ENCODE results near the gene PLEKHN1.
"Not testable (repeated sequence)": the region's sequence is repeated elsewhere in the genome, so short reads cannot be mapped to it uniquely, and the experiment has no call there.

The PLEKHN1 gene

GRCh38 chr1:995665-996633 lies 29.7 kb downstream of the PLEKHN1 start:
- DNase-seq = no peak

DNA sequence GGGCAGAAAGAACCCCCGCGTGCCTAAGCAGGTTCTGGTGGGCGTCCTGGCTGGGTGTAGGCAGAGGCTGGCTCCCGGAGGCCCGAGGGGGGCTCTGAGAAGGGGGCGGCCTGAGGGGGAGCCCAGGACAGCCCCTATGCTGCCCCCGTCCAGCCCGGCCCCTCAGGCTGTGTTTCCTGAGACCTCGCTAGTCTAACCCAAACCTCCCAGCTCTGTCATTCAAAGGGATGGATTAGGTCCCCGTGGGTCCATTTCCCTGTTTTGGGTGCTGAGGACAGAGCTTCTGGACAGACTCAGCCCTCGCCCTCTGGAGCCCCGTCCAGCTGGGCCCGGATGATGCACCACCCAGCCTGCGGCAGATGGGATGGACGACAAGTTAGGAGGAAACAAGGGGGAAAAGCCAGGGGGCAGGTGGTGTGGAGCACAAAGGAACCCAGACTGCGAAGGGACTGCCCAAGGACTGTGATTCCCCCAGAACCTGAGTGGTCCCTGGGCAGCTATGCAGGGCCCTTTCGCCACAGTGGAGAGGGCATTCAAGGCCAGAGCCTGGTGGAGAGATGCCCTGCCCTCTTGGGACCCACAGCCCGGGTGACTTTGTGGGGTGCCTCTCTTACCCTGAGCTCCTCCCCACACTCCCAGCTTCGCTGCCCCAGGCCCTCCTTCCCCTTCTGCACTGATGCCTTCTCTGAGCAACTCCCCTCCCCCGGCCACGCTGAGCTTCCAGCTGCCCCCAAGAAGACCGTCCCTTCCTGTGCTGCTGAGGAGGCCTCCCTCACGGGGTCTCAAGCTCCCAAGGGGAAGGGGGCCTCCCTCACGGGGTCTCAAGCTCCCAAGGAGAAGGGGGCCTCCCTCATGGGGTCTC lies 30.8 kb downstream of the PLEKHN1 start:
- no peak for DNase-seq

GRCh38 chr1:997713-997992 lies 31.4 kb downstream of the PLEKHN1 start:
- DNase-seq = no peak

GRCh38 chr1:997993-998744 lies 31.9 kb downstream of the PLEKHN1 start:
- no peak for DNase-seq

DNA sequence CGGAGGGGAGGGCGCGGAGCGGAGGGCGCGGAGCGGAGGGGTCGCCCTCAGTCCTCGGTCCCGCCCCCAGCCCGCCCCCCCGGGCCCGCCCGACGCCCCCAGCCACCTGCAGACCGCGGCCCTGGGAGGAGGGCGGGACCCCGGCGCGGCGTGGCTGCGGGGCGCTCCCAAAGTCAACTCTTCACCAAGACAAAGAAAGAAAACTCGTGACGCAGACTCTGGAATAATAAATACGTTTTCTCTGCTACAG lies 32.4 kb downstream of the PLEKHN1 start:
- no peak for DNase-seq

DNA sequence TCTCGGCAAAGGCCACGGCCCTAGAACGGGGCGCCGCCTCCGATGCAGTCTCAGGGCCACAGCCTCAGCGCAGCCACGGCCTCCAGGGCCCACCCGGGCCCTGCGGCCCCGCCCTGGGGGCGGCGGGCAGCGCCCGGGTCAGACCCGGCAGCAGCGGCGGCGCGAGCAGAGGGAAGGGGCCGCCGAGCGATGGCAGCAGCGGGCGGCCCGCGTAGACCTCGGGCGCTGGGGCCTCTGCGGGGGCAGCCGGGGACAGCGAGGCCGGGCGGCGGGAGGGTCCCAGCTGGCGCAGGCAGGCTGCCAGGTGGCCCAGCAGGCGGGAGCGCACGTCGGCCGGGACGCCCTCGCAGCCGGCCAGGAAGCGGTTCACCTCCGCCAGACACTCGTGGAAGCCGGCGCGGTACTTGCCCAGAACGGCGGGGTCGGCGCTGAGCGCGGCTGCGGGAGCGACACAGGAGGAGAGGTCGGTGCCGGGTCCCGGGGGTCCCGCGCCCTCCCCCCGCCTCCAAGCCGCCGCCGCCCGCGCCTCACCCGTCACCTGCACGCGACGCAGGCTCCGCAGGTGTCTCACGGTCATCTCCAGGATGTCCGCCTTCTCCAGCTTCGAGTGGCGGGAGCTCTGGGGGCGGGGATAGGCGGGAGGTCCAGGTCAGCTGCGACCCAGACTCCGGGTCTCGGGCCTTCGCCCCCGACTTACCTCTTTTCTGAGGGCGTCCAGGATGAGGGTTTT lies 32.9 kb downstream of the PLEKHN1 start:
- DNase-seq = no peak

DNA sequence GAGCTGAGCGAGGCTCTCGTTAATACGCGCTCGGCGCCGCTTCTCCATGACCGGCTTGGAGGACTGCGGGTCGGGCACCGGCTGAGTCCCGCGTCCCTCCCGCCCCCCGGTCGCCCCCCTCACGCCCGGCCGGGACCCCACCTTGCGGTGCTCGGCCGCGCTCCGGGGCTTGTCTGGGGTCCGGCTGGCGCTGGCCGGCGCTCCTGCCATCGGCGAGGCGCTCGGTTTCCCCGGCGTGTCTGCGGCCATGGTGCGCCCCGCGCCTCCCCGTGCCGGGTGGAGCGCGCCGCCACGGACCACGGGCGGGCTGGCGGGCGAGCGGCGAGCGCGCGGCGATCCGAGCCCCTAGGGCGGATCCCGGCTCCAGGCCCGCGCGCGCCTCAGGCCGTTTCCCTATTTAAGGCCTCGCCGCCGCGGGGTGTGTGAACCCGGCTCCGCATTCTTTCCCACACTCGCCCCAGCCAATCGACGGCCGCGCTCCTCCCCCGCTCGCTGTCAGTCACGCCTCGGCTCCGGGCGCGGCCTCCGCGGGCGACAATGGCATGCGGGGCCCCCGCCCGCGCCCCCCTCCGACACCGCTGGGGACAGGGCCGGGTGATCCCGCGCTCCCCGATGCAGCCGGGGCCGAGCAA lies 33.6 kb downstream of the PLEKHN1 start, which contains the start of gene HES4:
Gene HES4 (minus strand): TSS at position 373 of the 632 bp plus-strand sequence. CDS start 124 bp downstream, at position 249.
- no peak for DNase-seq

GRCh38 chr1:1000357-1001056 lies 34.2 kb downstream of the PLEKHN1 start:
- DNase-seq = no peak

DNA sequence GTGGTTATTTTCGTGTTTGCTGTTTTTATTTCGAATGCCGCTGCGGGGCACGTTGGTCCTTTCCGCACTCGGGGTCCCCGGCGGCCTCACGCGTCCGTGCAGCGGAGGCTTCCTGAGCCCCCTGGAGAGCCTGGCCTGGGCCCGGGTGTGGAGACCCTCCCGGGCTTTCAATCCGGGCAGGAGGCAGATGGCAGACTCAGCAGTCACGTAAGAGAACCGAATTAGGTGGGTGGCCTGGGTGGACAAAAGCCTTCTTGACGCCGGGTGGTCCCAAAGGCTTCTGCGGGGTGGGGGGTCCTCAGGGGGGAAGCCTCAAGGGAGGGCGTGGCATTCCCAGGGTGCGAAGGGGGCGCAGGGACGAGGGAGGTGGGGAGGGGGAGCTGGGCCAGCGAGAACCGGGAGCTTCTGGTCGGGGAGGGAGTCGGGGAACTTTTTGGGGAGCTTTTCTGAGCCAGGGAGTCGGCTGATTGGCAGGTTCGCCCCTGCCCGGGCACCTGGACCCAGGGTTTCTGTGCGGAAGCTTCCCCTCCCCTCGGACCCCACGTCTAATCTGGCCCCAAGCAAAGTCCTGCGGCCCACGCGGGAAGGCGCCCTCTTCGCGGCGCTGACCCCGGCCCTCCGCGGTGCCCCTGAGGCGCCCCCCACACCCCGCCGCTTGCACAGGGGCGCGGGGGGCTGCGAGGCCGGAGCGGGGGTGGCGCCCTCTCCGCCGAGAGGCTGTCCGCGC lies 34.9 kb downstream of the PLEKHN1 start:
- no peak for DNase-seq

DNA sequence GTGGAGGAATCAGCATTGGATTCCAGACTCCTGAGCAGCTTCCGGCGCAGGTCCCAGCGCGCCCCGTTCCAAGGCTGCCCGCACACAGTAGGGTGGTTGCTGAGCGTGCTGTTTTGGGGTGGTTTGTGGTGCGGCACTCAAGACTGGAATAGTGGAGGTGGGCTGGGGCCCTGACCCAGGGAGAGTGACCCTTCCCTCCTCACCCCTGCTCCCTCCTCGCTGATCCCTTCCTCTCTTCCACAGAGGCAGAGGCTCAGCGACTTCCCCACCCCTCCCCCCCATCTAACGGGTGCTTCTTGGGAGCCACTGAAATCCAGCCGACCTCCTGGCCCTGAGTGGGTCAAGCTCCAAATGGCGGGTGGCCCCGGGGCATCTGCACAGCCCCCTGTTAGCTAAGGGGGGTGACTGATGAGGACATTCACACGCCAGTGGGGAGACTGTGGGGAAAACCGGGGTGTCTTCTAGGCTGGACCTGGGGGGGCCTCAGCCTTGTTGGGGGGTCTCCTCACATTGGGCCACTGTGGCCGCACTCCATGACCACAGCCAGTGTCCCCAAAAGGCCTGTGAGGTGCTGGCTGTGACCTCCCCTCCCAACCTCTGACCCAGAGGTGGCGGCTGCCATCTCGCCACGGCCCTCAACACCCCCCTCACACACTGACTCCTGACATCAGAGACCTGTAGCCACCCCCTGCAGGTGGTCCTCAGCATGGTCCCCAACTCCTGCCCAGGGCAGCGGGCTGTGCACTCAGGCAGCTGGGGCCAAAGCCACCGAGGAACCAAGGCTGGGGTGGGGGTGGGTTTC lies 37.5 kb downstream of the PLEKHN1 start:
- DNase-seq = no peak

DNA sequence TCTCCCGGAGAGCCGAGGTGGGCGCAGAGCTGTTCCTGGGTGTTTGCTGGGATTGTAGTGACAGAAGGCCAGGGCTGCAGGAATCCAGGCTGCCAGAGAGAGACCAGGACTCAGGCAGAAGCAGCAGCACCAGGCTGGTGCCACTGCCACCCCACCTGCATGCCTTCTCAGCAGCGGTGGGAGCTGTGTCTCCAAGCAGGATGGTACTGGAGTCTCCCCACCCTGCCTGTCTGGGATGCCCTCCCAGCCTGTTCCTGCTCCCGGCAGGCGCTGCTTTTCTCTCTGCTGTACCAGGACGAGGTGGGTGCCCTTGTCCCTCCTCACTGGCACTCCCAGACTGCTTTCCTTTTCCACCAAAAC lies 38.1 kb downstream of the PLEKHN1 start:
- no peak for DNase-seq

GRCh38 chr1:1004780-1005697 lies 38.8 kb downstream of the PLEKHN1 start:
- no peak for DNase-seq

- DNase-seq = no peak
Observed at GRCh38 chr1:1005774-1006304, 39.6 kb downstream of the PLEKHN1 start.

- no peak for DNase-seq
Observed at GRCh38 chr1:1006305-1007159, 40.2 kb downstream of the PLEKHN1 start.

GRCh38 chr1:1010131-1010530 lies 43.8 kb downstream of the PLEKHN1 start:
- DNase-seq = not testable (repeated sequence)

DNA sequence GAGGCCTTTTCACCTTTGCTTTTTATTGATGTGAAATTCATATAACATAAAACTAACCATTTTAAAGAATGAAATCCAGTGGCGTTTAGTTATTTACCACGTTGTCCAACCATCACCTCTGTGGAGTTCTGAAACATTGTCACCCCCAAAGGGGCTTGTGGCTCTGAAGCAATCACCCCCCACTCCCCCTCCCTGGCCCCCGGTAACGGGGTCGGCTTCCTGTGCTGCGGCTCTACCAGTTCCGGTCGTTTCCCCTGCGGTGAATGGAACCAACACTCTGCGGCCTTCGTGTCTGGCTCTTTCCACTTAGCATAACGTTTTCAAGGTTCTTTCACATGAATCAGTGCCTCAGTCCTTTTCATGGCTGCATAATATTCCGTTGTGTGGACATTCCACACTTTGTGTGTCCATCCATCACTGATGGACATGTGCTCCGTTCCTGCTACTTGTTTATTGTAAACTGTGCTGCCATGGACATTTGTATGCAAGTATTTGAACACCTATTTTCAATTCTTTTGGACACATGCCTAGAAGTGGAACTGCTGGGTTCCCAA lies 45.2 kb downstream of the PLEKHN1 start:
- no peak for DNase-seq

DNA sequence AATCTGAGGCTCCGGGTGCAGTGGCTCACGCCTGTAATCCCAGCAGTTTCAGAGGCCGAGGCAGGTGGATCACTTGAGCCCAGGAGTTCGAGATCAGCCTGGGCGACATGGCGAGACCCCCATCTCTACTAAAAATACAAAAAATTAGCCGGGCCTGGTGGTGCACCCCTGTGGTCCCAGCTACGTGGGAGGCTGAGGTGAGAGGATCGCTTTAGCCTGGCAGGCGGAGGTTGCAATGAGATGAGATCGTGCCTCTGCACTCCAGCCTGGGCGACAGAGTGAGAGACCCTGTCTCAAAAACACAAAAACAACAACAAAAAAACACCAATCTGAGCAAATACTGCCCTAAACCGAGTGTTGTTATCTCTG lies 46.4 kb downstream of the PLEKHN1 start:
- DNase-seq = not testable (repeated sequence)

All from NCI-H524 treated with DMSO at 0.1 percent for 48 hours (cell line).